Measurements from ENCODE around the gene MEX3D.

MEX3D gene

GRCh38 chr19:1568320-1569019 is at the start of gene MEX3D:
MEX3D (minus strand) TSS chr19:1568325; CDS start chr19:1568058, 267 bp downstream.
- H3K9me3 Mint-ChIP-seq = peaks cover 4% of the 10 kb centered on the region
- peaks cover 25% of the 10 kb centered on the region for H3K4me1 Mint-ChIP-seq
- peaks cover 18% of the 10 kb centered on the region for H3K36me3 Mint-ChIP-seq (ENCODE audit: low read depth)
- H3K4me3 Mint-ChIP-seq = peak within 1 kb of the TSS; percentile 75
- TF ChIP-seq, protein P1, sequence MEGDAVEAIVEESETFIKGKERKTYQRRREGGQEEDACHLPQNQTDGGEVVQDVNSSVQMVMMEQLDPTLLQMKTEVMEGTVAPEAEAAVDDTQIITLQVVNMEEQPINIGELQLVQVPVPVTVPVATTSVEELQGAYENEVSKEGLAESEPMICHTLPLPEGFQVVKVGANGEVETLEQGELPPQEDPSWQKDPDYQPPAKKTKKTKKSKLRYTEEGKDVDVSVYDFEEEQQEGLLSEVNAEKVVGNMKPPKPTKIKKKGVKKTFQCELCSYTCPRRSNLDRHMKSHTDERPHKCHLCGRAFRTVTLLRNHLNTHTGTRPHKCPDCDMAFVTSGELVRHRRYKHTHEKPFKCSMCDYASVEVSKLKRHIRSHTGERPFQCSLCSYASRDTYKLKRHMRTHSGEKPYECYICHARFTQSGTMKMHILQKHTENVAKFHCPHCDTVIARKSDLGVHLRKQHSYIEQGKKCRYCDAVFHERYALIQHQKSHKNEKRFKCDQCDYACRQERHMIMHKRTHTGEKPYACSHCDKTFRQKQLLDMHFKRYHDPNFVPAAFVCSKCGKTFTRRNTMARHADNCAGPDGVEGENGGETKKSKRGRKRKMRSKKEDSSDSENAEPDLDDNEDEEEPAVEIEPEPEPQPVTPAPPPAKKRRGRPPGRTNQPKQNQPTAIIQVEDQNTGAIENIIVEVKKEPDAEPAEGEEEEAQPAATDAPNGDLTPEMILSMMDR (IDR thresholded peaks at IDR 0.05) = no peak
- DNase-seq = peak; percentile 87
- H3K27me3 Mint-ChIP-seq (ENCODE audit: low read depth, poor library complexity) = peaks cover 21% of the 10 kb centered on the region
- peak within 1 kb of the TSS; percentile 69 for H3K27ac Mint-ChIP-seq

GRCh38 chr19:1616875-1617274 is 48.8 kb upstream of the MEX3D start:
- H3K27ac Mint-ChIP-seq = peak overlapping the region; percentile 79
- H3K4me1 Mint-ChIP-seq = no peaks in the 10 kb centered on the region
- no peak for DNase-seq
- peaks cover 63% of the 10 kb centered on the region for H3K36me3 Mint-ChIP-seq (ENCODE audit: low read depth)
- H3K4me3 Mint-ChIP-seq = no peak overlapping the region
- TF ChIP-seq, protein P1 (IDR thresholded peaks at IDR 0.05) = no peak
- peaks cover 4% of the 10 kb centered on the region for H3K27me3 Mint-ChIP-seq (ENCODE audit: low read depth, poor library complexity)
- H3K9me3 Mint-ChIP-seq = no peaks in the 10 kb centered on the region

GRCh38 chr19:1616396-1616795 is 48.3 kb upstream of the MEX3D start:
- Mint-ChIP-seq H3K4me1 (no peaks in the 10 kb centered on the region), H3K27ac (no peak overlapping the region), H3K4me3 (no peak overlapping the region), H3K27me3 (ENCODE audit: low read depth, poor library complexity) (peaks cover 4% of the 10 kb centered on the region), H3K36me3 (ENCODE audit: low read depth) (peaks cover 63% of the 10 kb centered on the region), H3K9me3 (no peaks in the 10 kb centered on the region)
- TF ChIP-seq, protein P1 (IDR thresholded peaks at IDR 0.05) = no peak
- DNase-seq = no peak

- no peak overlapping the region for H3K27ac Mint-ChIP-seq
- H3K36me3 Mint-ChIP-seq (ENCODE audit: low read depth) = peaks cover 71% of the 10 kb centered on the region
- no peaks in the 10 kb centered on the region for H3K9me3 Mint-ChIP-seq
- H3K4me1 Mint-ChIP-seq = no peaks in the 10 kb centered on the region
- H3K4me3 Mint-ChIP-seq = no peak overlapping the region
- TF ChIP-seq, protein P1 (IDR thresholded peaks at IDR 0.05) = no peak
- DNase-seq = no peak
- H3K27me3 Mint-ChIP-seq (ENCODE audit: low read depth, poor library complexity) = peaks cover 4% of the 10 kb centered on the region
These were observed 47.1 kb upstream of the MEX3D start for GRCh38 chr19:1615156-1615765.

DNA sequence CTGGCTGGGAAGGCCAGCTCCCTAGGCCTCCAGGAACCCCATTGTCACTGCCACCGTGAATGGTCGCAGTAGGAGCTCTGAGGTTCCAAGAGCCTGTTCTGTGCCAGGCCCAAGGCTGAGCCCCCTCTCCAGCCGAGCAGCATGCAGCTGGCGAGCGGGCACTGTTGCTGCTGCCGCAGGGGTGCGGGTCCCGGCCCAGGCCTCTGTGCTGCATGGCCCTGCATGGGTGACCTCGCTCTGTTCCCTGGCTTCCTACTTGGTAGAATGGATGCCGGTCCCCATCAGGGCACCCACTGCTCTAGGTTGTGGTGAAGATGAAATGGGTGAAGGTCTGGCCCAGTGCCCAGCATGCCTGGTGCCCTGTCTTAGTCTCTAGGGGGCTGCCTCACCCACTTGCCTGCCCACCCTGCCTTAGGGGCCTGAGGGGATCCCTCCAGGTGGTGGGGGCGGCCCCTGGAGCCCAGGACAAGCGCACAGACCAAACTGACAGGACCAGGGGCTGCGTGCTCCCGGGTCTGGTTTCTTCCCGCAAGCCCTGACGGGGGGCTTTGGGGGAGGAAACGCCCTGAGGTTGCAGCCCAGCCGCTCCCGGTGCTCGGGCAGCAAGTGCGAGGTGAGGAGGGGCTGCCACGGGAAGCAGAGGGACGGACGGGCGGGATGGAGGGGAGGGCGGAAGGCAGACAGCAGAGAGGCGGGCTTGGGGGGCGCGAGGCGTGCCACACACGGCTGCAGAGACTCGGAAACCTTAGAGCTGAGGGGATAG is 45.9 kb upstream of the MEX3D start:
- Mint-ChIP-seq H3K36me3 (ENCODE audit: low read depth) (peaks cover 66% of the 10 kb centered on the region), H3K4me3 (no peak overlapping the region), H3K27ac (no peak overlapping the region), H3K9me3 (no peaks in the 10 kb centered on the region), H3K4me1 (no peaks in the 10 kb centered on the region), H3K27me3 (ENCODE audit: low read depth, poor library complexity) (peaks cover 4% of the 10 kb centered on the region)
- DNase-seq = no peak
- TF ChIP-seq, protein P1 (IDR thresholded peaks at IDR 0.05) = no peak

Data from nephron progenitor cell (in vitro differentiated cells).